Naive thymus-derived CD4-positive, alpha-beta T cell (primary cell): Measurements from ENCODE around the gene HECTD2. TPM values are rescaled to one million over a fixed set of nuclear protein-coding genes. Genes with fewer than 3 reads are reported as not detected.

ENCODE experiments used
- ATAC-seq: fragments of 150-1000 bp; cut with Tn5 transposase; 2 replicates; pipeline ENCODE4 v1.10.0; 2021; ENCODE audit warnings: mild to moderate bottlenecking, moderate library complexity
- CTCF ChIA-PET: fragments of 350-600 bp; sonication (Branson Sonifier 250); formaldehyde crosslinking; loops from one replicate; lab custom pipeline; 2021; ENCODE audit warnings: antibody characterized with exemption; lab: Charles Lee
- POLR2A ChIA-PET: fragments of 350-600 bp; sonication (Branson Sonifier 250); formaldehyde crosslinking; loops from one replicate; lab custom pipeline; 2021; ENCODE audit warnings: antibody characterized with exemption, inconsistent platforms; lab: Charles Lee
- DNase-seq, 9 donors: peaks; one replicate each; pipeline versions ENCODE4 v3.0.0 to v3.0.0-alpha.2; 2020 to 2022; ENCODE audit warnings: mixed read lengths in 1 of 9
- H3K27ac ChIP-seq: one replicate; pipeline ENCODE4 v1.7.0; 2013; ENCODE audit warnings: mild to moderate bottlenecking, low read depth, low read length, moderate library complexity
- H3K27me3 ChIP-seq, 2 donors: one replicate each; pipeline ENCODE4 v1.7.0; 2013; ENCODE audit warnings: low read length in 2 of 2, mild to moderate bottlenecking in 2 of 2, moderate library complexity in 2 of 2; ENCODE audit not compliant: control insufficient read depth in 2 of 2, insufficient read depth in 2 of 2
- H3K36me3 ChIP-seq, 3 experiments: 1 replicate in 2 of 3; 2 replicates in 1 of 3; pipeline ENCODE4 v1.7.0; 2013; ENCODE audit warnings: low read length in 3 of 3, mild to moderate bottlenecking in 3 of 3, moderate library complexity in 1 of 3; ENCODE audit not compliant: insufficient read depth in 3 of 3, control insufficient read depth in 2 of 3
- H3K4me1 ChIP-seq, 2 donors: one replicate each; pipeline ENCODE4 v1.7.0; 2013; ENCODE audit warnings: low read length in 2 of 2, mild to moderate bottlenecking in 2 of 2, moderate library complexity in 1 of 2; ENCODE audit not compliant: control insufficient read depth in 2 of 2, insufficient read depth in 2 of 2
- H3K4me3 ChIP-seq: 2 replicates; pipeline ENCODE4 v1.7.0; 2013; ENCODE audit warnings: mild to moderate bottlenecking, low read length
- H3K9me3 ChIP-seq, 3 experiments: 1 replicate in 2 of 3; 2 replicates in 1 of 3; pipeline ENCODE4 v1.7.0; 2013; ENCODE audit warnings: low read length in 3 of 3; ENCODE audit not compliant: control insufficient read depth in 2 of 3
- H3K27ac Mint-ChIP-seq, 9 donors: one replicate each; pipeline ENCODE4 v1.8.0; 2020 to 2022; ENCODE audit warnings: mixed read lengths in 9 of 9, mild to moderate bottlenecking in 8 of 9, moderate library complexity in 5 of 9, inconsistent platforms in 2 of 9
- H3K27me3 Mint-ChIP-seq, 5 donors: one replicate each; pipeline ENCODE4 v1.8.0; 2021 to 2022; ENCODE audit warnings: mixed read lengths in 5 of 5, mild to moderate bottlenecking in 1 of 5
- H3K36me3 Mint-ChIP-seq, 5 donors: one replicate each; pipeline ENCODE4 v1.8.0; 2020 to 2022; ENCODE audit warnings: mixed read lengths in 5 of 5, mild to moderate bottlenecking in 3 of 5, inconsistent platforms in 1 of 5
- H3K4me1 Mint-ChIP-seq, 7 donors: one replicate each; pipeline ENCODE4 v1.8.0; 2020 to 2022; ENCODE audit warnings: mixed read lengths in 7 of 7, mild to moderate bottlenecking in 3 of 7, inconsistent platforms in 1 of 7
- H3K4me3 Mint-ChIP-seq, 10 donors: one replicate each; pipeline ENCODE4 v1.8.0; 2020 to 2022; ENCODE audit warnings: mild to moderate bottlenecking in 10 of 10, mixed read lengths in 10 of 10, moderate library complexity in 6 of 10, inconsistent platforms in 2 of 10
- H3K9me3 Mint-ChIP-seq, 11 donors: one replicate each; pipeline ENCODE4 v1.8.0; 2020 to 2022; ENCODE audit warnings: mixed read lengths in 11 of 11, mild to moderate bottlenecking in 4 of 11, inconsistent platforms in 1 of 11, moderate library complexity in 1 of 11
- intact Hi-C, 2 donors: fragments of 100-400 bp; cut with micrococcal nuclease; formaldehyde crosslinking; loops; one replicate each; pipeline ENCODE4 v1.15.1; 2023
- polyA plus RNA-seq, 2 donors: library from polyadenylated mRNA; unstranded; fragments of 300-500 nt; fragmentation: Illumina TruSeq; gene quantifications; one replicate each; pipeline ENCODE4 v1.2.3, GENCODE V29; 2021
- total RNA-seq, 6 experiments: library from RNA in 5 of 6; stranded (reverse) in 5 of 6; gene quantifications; 1 replicate in 5 of 6; 2 replicates in 1 of 6; pipeline ENCODE4 v1.2.3 and lab custom pipeline; 2021 to 2026

HECTD2 gene
- total and polyA plus RNA-seq, 7 experiments from 2014 or later, result 0.62 to 4.6 (median 1.5) TPM

DNA sequence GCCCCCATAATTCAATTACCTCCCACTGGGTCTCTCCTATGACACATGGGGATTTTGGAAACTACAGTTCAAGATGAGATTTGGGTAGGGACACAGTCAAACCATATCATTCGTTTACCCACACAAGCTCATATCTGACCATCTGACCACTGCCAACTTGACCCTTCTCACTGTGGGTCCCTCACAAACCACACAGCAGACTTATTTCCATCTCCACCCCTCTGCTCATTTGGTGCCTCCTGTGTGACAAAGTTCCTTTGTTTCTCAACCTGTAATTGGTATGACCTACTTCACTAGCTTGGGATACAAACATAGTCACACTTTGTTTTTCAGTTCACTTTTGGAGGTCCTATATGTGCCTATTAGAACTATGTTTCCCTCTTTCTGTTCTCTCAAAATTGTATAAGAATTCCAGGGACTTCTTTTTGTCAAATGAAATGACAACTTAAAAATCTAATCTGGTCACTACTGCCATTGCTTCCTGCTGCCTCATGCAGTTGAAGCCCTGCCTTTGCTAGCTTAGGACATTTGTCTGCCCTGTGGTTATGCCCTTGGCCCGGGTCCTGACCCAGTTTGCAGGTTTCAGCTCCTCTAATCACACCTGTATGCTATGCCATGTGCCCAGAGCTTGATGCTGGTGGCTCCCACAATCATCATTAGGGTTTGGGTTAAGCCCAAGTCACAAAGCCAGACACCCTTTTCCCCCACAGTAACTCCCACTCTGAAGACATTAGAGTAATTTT lies 152.9 kb downstream of the HECTD2 start:
- CTCF ChIA-PET, result no interaction called here
- Mint-ChIP-seq H3K27ac (no peak overlapping the region), H3K27me3 (peaks cover 1 to 17% (median 6%) of the 10 kb centered on the region in 5 donors)

DNA sequence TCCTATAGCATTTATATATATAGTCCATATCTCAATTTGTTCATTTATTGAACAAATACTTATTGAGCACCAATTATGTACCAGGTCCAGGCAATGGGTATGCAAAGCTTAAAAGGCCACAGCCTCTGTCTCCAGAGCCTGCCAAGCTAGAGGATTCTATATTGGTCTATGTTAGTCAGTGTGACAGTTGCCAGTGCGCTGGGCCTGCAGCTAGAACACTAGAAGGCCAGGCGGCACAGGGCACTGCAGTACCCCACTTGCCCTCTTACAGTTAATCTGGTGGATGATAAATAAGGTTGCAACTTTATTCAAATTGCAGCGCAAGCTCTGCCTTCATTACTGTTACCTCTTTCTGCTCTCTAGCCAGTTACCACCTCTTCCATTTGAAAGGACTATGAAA lies 153.9 kb downstream of the HECTD2 start:
- POLR2A ChIA-PET, result no interaction called here

More for the DNA sequence above, 152.9 kb downstream of the HECTD2 start:
- no peaks in the 10 kb centered on the region for H3K27me3 ChIP-seq
- no peaks in the 10 kb centered on the region for H3K36me3 ChIP-seq
- Mint-ChIP-seq H3K4me3 (no peak overlapping the region), H3K9me3 (peaks cover 0 to 3% (median 0%) of the 10 kb centered on the region in 11 donors), H3K4me1 (no peaks in the 10 kb centered on the region), H3K36me3 (no peaks in the 10 kb centered on the region)
- POLR2A ChIA-PET, result no interaction called here
- intact Hi-C loops, result no loop called here
- no peak overlapping the region for H3K4me3 ChIP-seq
- no peaks in the 10 kb centered on the region for H3K9me3 ChIP-seq
- no peaks in the 10 kb centered on the region for H3K4me1 ChIP-seq
- DNase-seq (no peak), ATAC-seq (no peak)
- H3K27ac ChIP-seq, result no peak overlapping the region

More for the DNA sequence above, 153.9 kb downstream of the HECTD2 start:
- Mint-ChIP-seq H3K4me1 (no peaks in the 10 kb centered on the region), H3K27ac (no peak overlapping the region), H3K27me3 (peaks cover 1 to 17% (median 6%) of the 10 kb centered on the region in 5 donors), H3K36me3 (no peaks in the 10 kb centered on the region), H3K9me3 (peaks cover 0 to 7% (median 0%) of the 10 kb centered on the region in 11 donors), H3K4me3 (no peak overlapping the region)
- intact Hi-C loops, result no loop called here
- no peaks in the 10 kb centered on the region for H3K9me3 ChIP-seq
- no peaks in the 10 kb centered on the region for H3K27me3 ChIP-seq
- H3K4me1 ChIP-seq, result no peaks in the 10 kb centered on the region
- H3K4me3 ChIP-seq, result no peak overlapping the region
- DNase-seq (no peak), ATAC-seq (no peak)
- CTCF ChIA-PET, result no interaction called here
- H3K36me3 ChIP-seq, result no peaks in the 10 kb centered on the region
- H3K27ac ChIP-seq, result no peak overlapping the region

Other genes starting within 250 kb of the HECTD2 start
- gene PCGF5, start 189.7 kb upstream of the HECTD2 start, total RNA-seq, result 10 to 100 TPM; 41.2 to 62.3 (median 57.4) TPM
- gene PCGF5, start 189.7 kb upstream of the HECTD2 start, polyA plus RNA-seq, result 10 to 100 TPM; 56.8 to 69.9 TPM
- gene PPP1R3C, start 222.7 kb downstream of the HECTD2 start, total RNA-seq, result under 1 TPM in 1 of 5 experiments, not detected in 4; 0.15 TPM
- gene PPP1R3C, start 222.7 kb downstream of the HECTD2 start, polyA plus RNA-seq, result not detected